ENCODE results near the gene TERF2IP.

GRCh38 chr16:75682308-75682707, 34.7 kb downstream of the TERF2IP start:
- TF ChIP-seq CTCF (conservative IDR thresholded peaks at IDR 0.05; ENCODE audit: low read depth, low read length), result no peak
- TF ChIP-seq EZH2 (IDR thresholded peaks at IDR 0.05; ENCODE audit: borderline replicate concordance, low read depth, low read length, poor library complexity, severe bottlenecking), result no peak

Data from A673 (cell line).